Activated CD8-positive, alpha-beta memory T cell treated with anti-CD3 and anti-CD28 coated beads, Interleukin-2, amount 50 U/mL, for 48 hours (primary cell): ENCODE data around the gene KLK7.

Experiments
- DNase-seq: peaks from one replicate; pipeline ENCODE4 v3.0.0-alpha.2; 2020

KLK7 gene

DNA sequence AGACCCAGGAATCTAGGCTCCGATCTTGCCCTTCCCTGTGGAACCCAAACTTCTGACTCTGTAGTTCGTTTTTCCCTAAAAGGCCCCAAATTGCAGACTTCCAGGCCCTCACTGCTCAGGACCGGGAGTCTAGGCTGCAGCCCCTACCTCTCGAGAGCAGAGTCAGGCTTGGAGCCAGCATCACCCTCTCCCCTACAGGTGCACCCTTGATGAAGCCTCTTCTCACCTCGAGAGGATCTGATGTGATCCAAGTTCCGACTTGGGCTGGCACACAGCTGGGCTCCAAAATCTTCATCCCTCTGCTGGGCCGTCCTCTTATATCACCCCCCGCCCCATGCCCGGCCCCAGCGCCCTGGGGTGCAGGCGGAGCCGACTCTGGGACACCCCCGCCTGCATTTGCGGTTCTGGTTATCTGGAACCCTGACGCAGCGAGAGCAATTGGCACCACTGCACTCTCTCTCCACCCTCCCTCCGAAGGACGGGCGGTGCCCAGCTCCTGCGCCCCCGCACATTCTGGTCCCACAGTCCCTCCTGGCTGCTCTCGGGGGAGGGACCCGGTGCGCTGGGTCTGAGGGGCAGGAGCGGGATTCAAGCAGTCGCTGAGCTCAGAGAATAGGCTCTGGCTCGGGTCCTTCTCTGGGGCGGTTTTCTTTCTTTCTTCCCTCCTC lies at the start of gene KLK7:
KLK7 (minus strand) TSS at position 293 of the 668 bp plus-strand sequence. CDS start 1,518 bp downstream, outside the sequence.
- DNase-seq, result no peak

DNA sequence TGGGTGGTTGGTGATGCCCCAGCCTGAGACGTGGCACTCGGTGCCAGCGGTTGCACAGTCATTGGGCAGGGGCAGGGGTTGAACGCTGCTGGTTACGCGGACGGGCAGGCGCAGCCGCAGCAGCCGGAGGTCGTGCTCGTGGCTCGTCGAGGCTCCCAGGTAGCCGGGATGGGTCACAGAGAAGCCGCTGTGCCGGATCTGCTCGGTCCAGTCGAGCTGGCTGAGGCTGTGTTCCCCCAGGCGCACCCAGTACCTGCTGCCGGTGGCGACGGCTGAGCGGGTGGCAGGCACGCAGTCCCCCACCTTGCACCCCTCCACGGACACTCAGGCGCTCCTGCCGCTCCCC lies 48.1 kb upstream of the KLK7 start:
- no peak for DNase-seq

- DNase-seq, result no peak
Measured at GRCh38 chr19:51031220-51031879, 47.6 kb upstream of the KLK7 start.

- no peak for DNase-seq
Measured at GRCh38 chr19:51030631-51031030, 46.9 kb upstream of the KLK7 start.

DNA sequence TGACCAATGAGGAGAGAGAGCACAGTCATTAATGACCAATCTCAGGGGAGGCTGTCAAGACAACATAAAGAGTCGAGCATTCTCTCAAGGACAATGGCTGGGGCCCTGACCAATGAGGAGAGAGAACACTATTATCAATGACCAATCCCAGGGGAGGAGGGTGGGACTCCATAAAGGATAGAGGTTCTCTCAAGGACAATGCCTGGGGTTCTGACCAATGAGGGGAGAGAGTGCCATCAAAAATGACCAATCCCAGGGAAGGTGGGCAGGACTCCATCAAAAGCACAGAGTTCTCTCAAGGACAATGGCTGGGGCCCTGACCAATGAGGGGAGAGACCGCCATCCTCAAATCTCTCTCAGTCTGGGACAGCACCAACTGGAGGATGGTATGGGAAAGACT lies 46.0 kb upstream of the KLK7 start:
- no peak for DNase-seq

DNA sequence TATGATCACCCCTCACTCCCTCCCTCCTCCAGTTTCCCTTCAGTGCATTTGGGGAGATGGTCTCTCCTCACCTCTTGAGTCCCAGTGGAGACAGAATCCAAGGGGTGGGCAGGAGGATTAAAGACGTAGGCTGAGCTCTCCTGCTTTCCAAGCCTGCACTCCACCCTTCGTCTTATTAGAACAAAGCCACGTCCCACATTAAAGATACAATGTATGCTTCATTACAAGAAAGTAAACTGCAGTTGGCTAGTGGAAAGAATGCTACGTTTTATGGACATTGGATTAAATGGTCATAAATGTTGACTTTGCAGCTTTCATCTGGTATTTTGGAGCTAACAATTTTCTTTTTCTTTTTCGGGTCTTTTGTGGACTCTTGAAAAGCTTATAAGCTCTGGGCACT lies 44.2 kb upstream of the KLK7 start:
- DNase-seq, result no peak

- no peak for DNase-seq
Measured at GRCh38 chr19:51027126-51027806, 43.5 kb upstream of the KLK7 start.

DNA sequence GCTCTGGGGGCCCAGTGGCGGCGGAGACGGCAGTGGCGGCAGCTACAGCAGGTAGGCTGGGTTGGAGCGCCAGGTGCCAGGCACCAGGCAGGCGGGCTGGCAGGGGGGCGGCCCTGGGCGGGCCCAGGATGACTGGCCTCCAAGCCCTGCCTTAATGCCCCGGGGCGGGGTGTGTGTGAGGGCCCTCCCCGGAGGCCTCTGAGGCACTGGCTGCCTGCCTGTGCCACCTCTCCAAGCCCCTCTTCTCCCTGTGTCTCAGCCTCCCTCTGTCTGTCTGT lies 42.8 kb upstream of the KLK7 start, which contains the start of gene KLK11:
KLK11 (minus strand) TSS at position 63 of the 278 bp plus-strand sequence. CDS start 985 bp downstream, outside the sequence.
- no peak for DNase-seq

DNA sequence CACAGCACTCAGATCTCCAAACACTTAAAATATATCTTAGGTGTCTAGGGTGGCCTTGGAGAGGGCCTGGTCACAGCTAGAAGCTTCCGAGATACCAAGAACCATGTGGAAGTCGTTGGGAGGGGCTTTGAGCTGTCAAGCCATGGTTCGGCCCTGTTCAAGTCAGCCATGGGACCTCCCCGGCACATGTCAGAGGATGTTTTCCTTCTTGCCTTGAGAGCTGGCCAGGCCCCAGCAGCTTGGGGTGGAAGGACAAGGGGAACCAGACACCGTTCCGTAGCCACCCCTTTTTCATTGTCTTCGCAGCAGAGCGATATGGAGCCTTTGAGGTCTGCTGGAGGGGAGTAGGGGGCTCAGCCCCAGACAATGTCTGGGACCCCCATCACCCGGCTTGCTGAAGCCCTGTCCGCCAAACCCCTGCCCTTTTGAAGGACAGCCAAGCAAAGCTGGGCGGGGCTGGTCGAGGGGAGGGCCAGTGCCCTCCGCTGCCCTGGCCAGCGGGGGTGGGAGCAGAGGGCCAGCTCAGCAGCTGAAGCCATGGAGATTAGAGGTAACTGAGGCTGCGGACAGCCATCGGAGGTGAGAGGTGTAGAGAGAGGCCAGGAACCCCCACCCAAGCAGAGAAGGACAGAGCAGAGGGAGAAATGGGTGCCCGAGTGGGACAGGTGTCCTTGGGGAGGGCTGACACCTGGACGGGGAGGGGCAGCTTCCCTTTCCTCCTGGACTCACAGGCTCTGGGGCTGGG lies 42.3 kb upstream of the KLK7 start:
- no peak for DNase-seq

GRCh38 chr19:51025401-51025800 lies 41.7 kb upstream of the KLK7 start:
- DNase-seq, result no peak

- DNase-seq, result no peak
Measured at GRCh38 chr19:51024924-51025323, 41.2 kb upstream of the KLK7 start.

GRCh38 chr19:51023946-51024345 lies 40.2 kb upstream of the KLK7 start:
- no peak for DNase-seq

DNA sequence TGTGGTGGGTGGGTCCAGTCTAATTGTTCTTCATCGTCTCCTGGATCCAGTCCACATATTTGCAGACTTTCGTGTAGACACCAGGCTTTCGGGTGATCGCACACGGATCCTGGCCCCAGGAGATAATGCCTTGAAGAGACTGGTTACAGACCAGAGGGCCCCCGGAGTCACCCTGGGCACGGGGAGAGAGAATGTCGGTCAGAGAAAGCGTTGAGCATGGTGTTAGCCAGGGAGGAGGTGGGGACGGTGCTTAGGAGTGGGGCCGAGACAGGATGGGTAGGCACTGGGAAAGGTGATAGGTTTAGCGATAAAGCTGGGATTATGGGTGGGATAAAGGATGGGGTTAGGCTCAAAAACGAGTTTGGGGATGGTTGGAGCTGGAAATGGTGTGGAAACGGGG lies 38.8 kb upstream of the KLK7 start:
- DNase-seq, result no peak

DNA sequence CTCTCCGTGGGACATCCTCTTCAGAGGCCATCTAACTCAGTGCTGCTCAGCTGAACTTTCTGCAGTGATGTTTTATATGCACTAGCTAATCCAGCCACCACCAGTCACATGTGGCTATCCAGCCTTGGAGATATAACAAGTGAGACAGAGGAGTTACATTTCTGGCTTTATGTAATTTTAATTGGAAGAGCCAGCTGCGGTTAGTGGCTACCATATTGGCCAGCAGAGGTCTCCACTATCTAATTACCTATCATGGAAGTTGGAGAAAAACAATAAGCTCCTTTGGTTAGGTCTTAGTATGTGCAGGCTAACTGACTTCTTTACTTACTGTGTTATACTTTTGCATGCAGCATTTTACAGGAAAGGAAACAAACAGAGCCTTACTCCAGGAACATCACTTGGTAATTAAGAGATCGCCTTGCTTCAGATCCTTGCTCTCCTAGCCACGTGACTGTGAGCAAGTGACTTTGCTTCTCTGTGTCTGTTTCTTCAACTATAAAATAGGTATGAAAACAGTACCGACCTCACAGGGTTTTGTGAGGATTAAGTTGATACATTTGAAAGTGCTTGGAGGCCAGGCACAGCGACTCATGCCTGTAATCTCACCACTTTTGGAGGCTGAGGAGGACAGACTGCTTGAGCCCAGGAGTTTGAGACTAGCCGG lies 37.4 kb upstream of the KLK7 start:
- no peak for DNase-seq

GRCh38 chr19:51019544-51019925 lies 35.8 kb upstream of the KLK7 start, which contains the start of gene KLK10:
KLK10 (minus strand) TSS chr19:51019709; CDS start chr19:51019130, 579 bp downstream.
- DNase-seq, result no peak

- DNase-seq, result peak; percentile 57
Measured at GRCh38 chr19:51018745-51019543, 35.2 kb upstream of the KLK7 start.

DNA sequence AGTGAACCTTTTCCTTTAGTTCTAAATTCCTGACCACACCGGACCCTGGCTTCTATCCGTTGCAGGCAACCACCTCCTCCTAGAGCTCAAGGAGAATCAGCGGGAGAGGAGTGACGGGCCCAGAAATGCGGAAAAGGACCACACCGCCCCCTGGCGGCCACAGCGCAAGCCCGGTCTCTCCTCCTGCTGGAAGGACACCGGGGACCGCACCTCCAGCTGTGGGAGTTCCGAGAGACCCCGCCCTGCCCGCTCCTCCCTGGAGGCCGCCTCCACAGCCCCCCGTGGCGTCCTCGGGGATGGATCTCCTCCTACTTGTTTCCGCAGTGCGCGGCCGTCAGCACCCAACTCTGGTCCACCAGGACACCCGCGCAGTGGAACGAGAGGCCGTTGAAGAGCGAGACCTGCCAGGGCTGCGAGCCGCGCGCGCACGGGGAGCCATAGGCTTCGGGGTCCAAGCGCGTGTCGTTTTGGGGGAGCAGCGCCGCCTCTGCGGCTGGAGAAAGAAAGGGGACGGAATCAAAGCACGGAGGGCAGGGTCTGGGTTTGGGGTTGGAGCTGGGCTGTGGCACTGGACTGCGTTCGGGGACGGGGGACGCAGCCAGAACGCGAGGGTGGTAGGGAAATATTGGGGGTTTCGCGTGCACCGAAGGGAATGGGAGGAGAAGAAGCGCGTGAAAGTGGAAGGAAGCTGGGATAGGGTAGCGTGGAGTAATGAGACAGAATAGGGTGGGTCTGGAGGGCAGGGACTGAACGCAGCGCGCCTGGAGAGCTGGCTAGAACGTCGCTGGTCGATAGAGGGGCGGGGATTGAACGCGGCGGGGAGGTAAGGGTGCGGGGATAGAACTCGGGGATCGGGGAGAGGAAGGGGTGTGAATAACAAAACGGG lies 33.3 kb upstream of the KLK7 start:
- peak; percentile 93 for DNase-seq

GRCh38 chr19:51015691-51016267 lies 32.1 kb upstream of the KLK7 start:
- DNase-seq, result no peak

GRCh38 chr19:51014242-51014641 lies 30.5 kb upstream of the KLK7 start:
- no peak for DNase-seq

GRCh38 chr19:51012661-51013190 lies 29.0 kb upstream of the KLK7 start:
- no peak for DNase-seq
